Lower lobe of right lung (tissue), 2 donors: Measurements from ENCODE around the gene ABRAXAS1. TPM values are rescaled to one million over a fixed set of nuclear protein-coding genes. Genes with fewer than 3 reads are reported as not detected.

Experiments
- ATAC-seq, 2 donors: fragments of 200-7000 bp; cut with Tn5 transposase; one replicate each; pipeline ENCODE4 v1.9.1; 2020 to 2022; ENCODE audit warnings: mild to moderate bottlenecking in 2 of 2, moderate library complexity in 2 of 2
- DNase-seq: peaks from one replicate; pipeline ENCODE4 v3.0.0-alpha.2; 2020
- H3K27ac ChIP-seq: fragments of 200-600 bp; one replicate; pipeline ENCODE4 v1.8.0; 2022
- H3K27me3 ChIP-seq: fragments of 200-600 bp; one replicate; pipeline ENCODE4 v1.8.0; 2022; ENCODE audit warnings: low read depth
- H3K36me3 ChIP-seq: fragments of 200-600 bp; one replicate; pipeline ENCODE4 v1.8.0; 2022; ENCODE audit warnings: mild to moderate bottlenecking
- H3K4me1 ChIP-seq: fragments of 200-600 bp; one replicate; pipeline ENCODE4 v1.8.0; 2022
- H3K4me3 ChIP-seq: fragments of 200-600 bp; one replicate; pipeline ENCODE4 v1.8.0; 2022; ENCODE audit warnings: mild to moderate bottlenecking
- H3K9me3 ChIP-seq: fragments of 200-600 bp; one replicate; pipeline ENCODE4 v1.8.0; 2022
- CTCF ChIP-seq: fragments of 200-600 bp; IDR thresholded peaks from one replicate; pipeline ENCODE4 v1.8.0; 2022; ENCODE audit warnings: antibody characterized with exemption, mild to moderate bottlenecking
- intact Hi-C: fragments of 100-400 bp; cut with DNase I; formaldehyde crosslinking; loops from one replicate; pipeline ENCODE4 v1.11.0; 2022
- total RNA-seq: library from RNA; stranded (reverse); fragmentation: NEBNext Ultra II Directional; extraction: Animal tissue kit (Norgen Biotek cat#: 25700); gene quantifications from one replicate; pipeline ENCODE4 v1.2.1, GENCODE V29; 2021
- donor health status: DM: no; HTN: yes; CAD: no; lungs with severe emphysema.

ABRAXAS1 gene
- total RNA-seq, 1 donor from 2014 or later: 14.7 TPM

- H3K36me3 ChIP-seq: peaks cover 53% of the 10 kb centered on the region
- H3K27me3 ChIP-seq: no peaks in the 10 kb centered on the region
- no peaks in the 10 kb centered on the region for H3K9me3 ChIP-seq
- intact Hi-C loops: no loop called here
- no peak for DNase-seq
- H3K4me1 ChIP-seq: peaks cover 32% of the 10 kb centered on the region
- TF ChIP-seq CTCF: no peak
- H3K27ac ChIP-seq: peak overlapping the region; percentile 95
- peak overlapping the region; percentile 65 for H3K4me3 ChIP-seq
- ATAC-seq: no peak
These were observed 28.8 kb downstream of the ABRAXAS1 start for GRCh38 chr4:83456184-83456501.

DNA sequence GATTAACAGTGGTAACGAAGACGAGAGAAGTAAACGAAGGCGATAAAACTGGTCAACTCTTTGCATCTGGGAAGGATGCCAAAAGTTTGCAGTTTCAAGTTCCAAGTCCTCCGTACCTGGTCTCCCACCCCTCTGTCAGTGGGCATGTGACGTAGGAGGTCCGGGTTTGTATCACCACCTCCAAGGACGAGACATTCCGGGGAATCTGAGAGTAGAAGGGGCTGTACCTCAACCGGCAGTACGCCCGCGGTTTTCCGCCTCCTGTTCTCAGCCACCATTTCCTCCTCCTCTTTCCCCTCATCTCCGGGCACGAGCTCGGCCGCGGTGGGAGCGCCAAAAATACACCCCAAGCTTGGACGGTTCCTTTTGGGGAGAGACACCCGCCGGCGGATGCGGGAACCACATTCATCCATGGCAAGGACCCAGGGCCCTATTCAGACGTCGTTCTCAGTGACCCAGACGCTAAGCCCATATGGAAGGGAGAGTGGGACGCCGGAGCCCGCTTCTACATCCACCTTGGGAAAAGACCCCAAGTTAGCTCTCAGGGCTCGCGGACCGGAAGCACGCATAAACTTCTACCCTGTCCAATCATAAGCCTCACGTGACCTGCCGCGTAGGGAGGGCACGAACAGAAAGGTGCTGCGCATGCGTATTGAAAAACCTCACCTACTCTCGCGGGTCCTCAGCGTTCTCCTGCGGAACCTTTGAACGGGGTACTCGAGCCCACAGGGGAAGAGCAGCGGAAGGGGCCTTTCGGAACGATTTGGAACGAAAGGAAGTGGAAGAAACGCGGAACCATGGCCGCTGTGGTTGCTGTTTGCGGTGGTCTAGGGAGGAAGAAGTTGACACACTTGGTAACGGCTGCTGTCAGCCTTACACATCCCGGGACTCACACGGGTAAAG lies 29.4 kb downstream of the ABRAXAS1 start, which contains the start of the genes HELQ and MRPS18C:
Gene HELQ, minus strand, starts transcription at position 543 of the 903 bp plus-strand sequence. Its CDS starts 130 bp downstream, at position 413.
Gene MRPS18C, plus strand, starts transcription at position 778 of the 903 bp plus-strand sequence. Its CDS starts 20 bp downstream, at position 798.
- DNase-seq (peak; percentile 97), ATAC-seq (peak; percentile 97 to 99)
- Histone ChIP-seq H3K4me3 (peak within 1 kb of the TSS; percentile 65), H3K27me3 (no peaks in the 10 kb centered on the region), H3K27ac (peak within 1 kb of the TSS; percentile 95), H3K9me3 (no peaks in the 10 kb centered on the region), H3K36me3 (peaks cover 47% of the 10 kb centered on the region), H3K4me1 (peaks cover 32% of the 10 kb centered on the region)
- intact Hi-C loops: no loop called here
- TF ChIP-seq CTCF: peak; percentile 34

DNA sequence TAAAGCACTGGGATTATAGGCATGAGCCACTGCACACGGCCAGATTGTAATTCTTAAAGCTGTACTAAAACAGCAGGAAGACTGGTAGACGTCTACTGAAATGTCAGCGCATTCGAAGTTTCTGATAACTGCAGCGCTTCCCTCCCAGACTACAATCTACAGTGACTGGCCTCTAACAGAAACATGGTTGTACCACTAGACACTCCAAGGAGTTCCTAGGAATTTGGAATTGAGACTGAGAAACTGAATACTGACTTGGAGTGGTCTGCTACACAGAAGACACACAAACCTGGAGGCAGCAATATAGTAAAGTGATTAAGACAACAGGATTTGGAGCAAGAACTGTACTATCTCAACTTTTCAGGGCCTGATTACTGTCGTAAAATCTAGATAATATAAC lies 30.2 kb downstream of the ABRAXAS1 start:
- no peak for TF ChIP-seq CTCF
- H3K27me3 ChIP-seq: no peaks in the 10 kb centered on the region
- H3K9me3 ChIP-seq: no peaks in the 10 kb centered on the region
- DNase-seq: no peak
- ATAC-seq: peak in 1 of 2 donors; percentile 6
- intact Hi-C loops: no loop called here
- peaks cover 39% of the 10 kb centered on the region for H3K36me3 ChIP-seq
- H3K27ac ChIP-seq: peak overlapping the region; percentile 95
- H3K4me1 ChIP-seq: peaks cover 32% of the 10 kb centered on the region
- peak overlapping the region; percentile 65 for H3K4me3 ChIP-seq

GRCh38 chr4:83449009-83449408 lies 35.9 kb downstream of the ABRAXAS1 start:
- H3K4me1 ChIP-seq: peaks cover 5% of the 10 kb centered on the region
- ATAC-seq (no peak), DNase-seq (no peak)
- H3K4me3 ChIP-seq: no peak overlapping the region
- intact Hi-C loops: no loop called here
- no peak overlapping the region for H3K27ac ChIP-seq
- H3K36me3 ChIP-seq: peaks cover 46% of the 10 kb centered on the region
- H3K9me3 ChIP-seq: no peaks in the 10 kb centered on the region
- H3K27me3 ChIP-seq: no peaks in the 10 kb centered on the region
- no peak for TF ChIP-seq CTCF

GRCh38 chr4:83440899-83441298 lies 44.0 kb downstream of the ABRAXAS1 start:
- no peaks in the 10 kb centered on the region for H3K9me3 ChIP-seq
- peaks cover 73% of the 10 kb centered on the region for H3K36me3 ChIP-seq
- H3K27ac ChIP-seq: no peak overlapping the region
- intact Hi-C loops: no loop called here
- no peak for TF ChIP-seq CTCF
- H3K27me3 ChIP-seq: no peaks in the 10 kb centered on the region
- no peak for DNase-seq
- no peaks in the 10 kb centered on the region for H3K4me1 ChIP-seq
- H3K4me3 ChIP-seq: no peak overlapping the region
- no peak for ATAC-seq
